Measurements from ENCODE around the gene PIRT.
A peak's percentile ranks its signal among the peaks of the same experiment; 100 is the strongest.
"Not testable (repeated sequence)": the region's sequence is repeated elsewhere in the genome, so short reads cannot be mapped to it uniquely, and the experiment has no call there.

PIRT gene
- total RNA-seq, result 0 reads per million in 4 donors

GRCh38 chr17:10837921-10838320 lies at the start of gene PIRT:
PIRT (minus strand) TSS chr17:10838087; CDS start chr17:10825645, 12,442 bp downstream.
- no peak for DNase-seq

GRCh38 chr17:10881959-10882358 lies 44.1 kb upstream of the PIRT start:
- no peak for DNase-seq

- no peak for DNase-seq
Observed at GRCh38 chr17:10879190-10879836, 41.4 kb upstream of the PIRT start.

GRCh38 chr17:10875984-10876555 lies 38.2 kb upstream of the PIRT start:
- DNase-seq, result peak in 1 of 5 donors; percentile 3

GRCh38 chr17:10875430-10875851 lies 37.6 kb upstream of the PIRT start:
- no peak for DNase-seq

GRCh38 chr17:10871914-10872313 lies 34.0 kb upstream of the PIRT start:
- DNase-seq, result no peak

GRCh38 chr17:10870336-10871050 lies 32.6 kb upstream of the PIRT start:
- no peak for DNase-seq

GRCh38 chr17:10868744-10869143 lies 30.9 kb upstream of the PIRT start:
- DNase-seq, result not testable (repeated sequence)

GRCh38 chr17:10859051-10859450 lies 21.2 kb upstream of the PIRT start:
- no peak for DNase-seq

- no peak for DNase-seq
Observed at GRCh38 chr17:10857976-10858375, 20.1 kb upstream of the PIRT start.

GRCh38 chr17:10846636-10847035 lies 8.7 kb upstream of the PIRT start:
- not testable (repeated sequence) for DNase-seq

- no peak for DNase-seq
Observed at GRCh38 chr17:10845388-10845751, 7.5 kb upstream of the PIRT start.

GRCh38 chr17:10844621-10845387 lies 6.9 kb upstream of the PIRT start:
- DNase-seq, result peak; percentile 38 to 61 (median 52)

- DNase-seq, result no peak
Observed at GRCh38 chr17:10843811-10844210, 5.9 kb upstream of the PIRT start.

- DNase-seq, result no peak
Observed at GRCh38 chr17:10842658-10843057, 4.8 kb upstream of the PIRT start.

- no peak for DNase-seq
Observed at GRCh38 chr17:10838682-10839081, 795 bp upstream of the PIRT start.

GRCh38 chr17:10836966-10837590 lies 809 bp downstream of the PIRT start:
- no peak for DNase-seq

GRCh38 chr17:10836145-10836544 lies 1.7 kb downstream of the PIRT start:
- no peak for DNase-seq

GRCh38 chr17:10831696-10832095 lies 6.2 kb downstream of the PIRT start:
- no peak for DNase-seq

- DNase-seq, result no peak
Observed at GRCh38 chr17:10827898-10828552, 9.9 kb downstream of the PIRT start.

GRCh38 chr17:10824874-10825273 lies 13.0 kb downstream of the PIRT start:
- no peak for DNase-seq

- DNase-seq, result no peak
Observed at GRCh38 chr17:10821770-10822169, 16.1 kb downstream of the PIRT start.
